ENCODE results near the gene CRACR2B. TPM values are rescaled to one million over a fixed set of nuclear protein-coding genes. Genes with fewer than 3 reads are reported as not detected.

The CRACR2B gene
- total and polyA plus RNA-seq, 2 of the 13 experiments (the other 11 are each of a cell fraction or from before 2014, with no cell fraction given), result 14.9 to 21.0 TPM

- TF ChIP-seq ARID4A (CRISPR knock-in tag; IDR thresholded peaks at IDR 0.05; ENCODE audit: borderline replicate concordance) (no peak), ZNF710 (CRISPR knock-in tag; IDR thresholded peaks at IDR 0.05; ENCODE audit: borderline replicate concordance) (no peak), DNMT3B (CRISPR knock-in tag; conservative IDR thresholded peaks at IDR 0.05) (no peak), ZNF530 (CRISPR knock-in tag; IDR thresholded peaks at IDR 0.05; ENCODE audit: low read depth) (no peak), PRDM15 (CRISPR knock-in tag; IDR thresholded peaks at IDR 0.05) (no peak), ZNF230 (CRISPR knock-in tag; IDR thresholded peaks at IDR 0.05) (no peak), ZNF350 (CRISPR knock-in tag; IDR thresholded peaks at IDR 0.05; ENCODE audit: borderline replicate concordance, low read depth) (no peak), ZNF12 (CRISPR knock-in tag; IDR thresholded peaks at IDR 0.05) (0 out of 2 replicates have a peak, but pooled peaks have one; percentile 50), AFF4 (CRISPR knock-in tag; IDR thresholded peaks at IDR 0.05) (no peak), ZNF704 (CRISPR knock-in tag; IDR thresholded peaks at IDR 0.05; ENCODE audit: borderline replicate concordance) (no peak), SP140L (CRISPR knock-in tag; IDR thresholded peaks at IDR 0.05; ENCODE audit: borderline replicate concordance) (no peak)
These were observed 19.1 kb upstream of the CRACR2B start (continued) for GRCh38 chr11:808427-809286.

All from HepG2 (cell line).